Spleen (tissue), 7 donors: Measurements from ENCODE around the gene CPT1B.

Experiments
- POLR2A ChIP-seq, 3 donors: fragments of 450-650 bp; IDR thresholded peaks; one replicate each; pipeline ENCODE4 v1.5.1; 2017; ENCODE audit warnings: antibody characterized with exemption in 3 of 3, mild to moderate bottlenecking in 1 of 3
- POLR2AphosphoS5 ChIP-seq, 3 donors: sonication (generic); formaldehyde crosslinking; IDR thresholded peaks; one replicate each; pipeline ENCODE4 v1.5.1; 2017; ENCODE audit warnings: antibody characterized with exemption in 3 of 3
- TF ChIP-seq, protein P1 (sequence below), 11 experiments: fragments of 200-600 bp in 7 of 11; fragments of 450-650 bp in 4 of 11; sonication (generic) in 4 of 11; IDR thresholded peaks in 8 of 11; conservative IDR thresholded peaks in 3 of 11; 1 replicate in 7 of 11; 2 replicates in 4 of 11; pipeline versions ENCODE4 v1.4.0 to v1.8.0; 2016 to 2021; ENCODE audit warnings: antibody characterized with exemption in 11 of 11, inconsistent platforms in 4 of 11, mild to moderate bottlenecking in 1 of 11
- donor health status: DM: no; HTN: no; CAD: no; lungs with moderate emphysema.
- donor health status: DM: no; HTN: no; CAD: no.
- donor health status: DM: no; HTN: no; CAD: no.

DNA sequence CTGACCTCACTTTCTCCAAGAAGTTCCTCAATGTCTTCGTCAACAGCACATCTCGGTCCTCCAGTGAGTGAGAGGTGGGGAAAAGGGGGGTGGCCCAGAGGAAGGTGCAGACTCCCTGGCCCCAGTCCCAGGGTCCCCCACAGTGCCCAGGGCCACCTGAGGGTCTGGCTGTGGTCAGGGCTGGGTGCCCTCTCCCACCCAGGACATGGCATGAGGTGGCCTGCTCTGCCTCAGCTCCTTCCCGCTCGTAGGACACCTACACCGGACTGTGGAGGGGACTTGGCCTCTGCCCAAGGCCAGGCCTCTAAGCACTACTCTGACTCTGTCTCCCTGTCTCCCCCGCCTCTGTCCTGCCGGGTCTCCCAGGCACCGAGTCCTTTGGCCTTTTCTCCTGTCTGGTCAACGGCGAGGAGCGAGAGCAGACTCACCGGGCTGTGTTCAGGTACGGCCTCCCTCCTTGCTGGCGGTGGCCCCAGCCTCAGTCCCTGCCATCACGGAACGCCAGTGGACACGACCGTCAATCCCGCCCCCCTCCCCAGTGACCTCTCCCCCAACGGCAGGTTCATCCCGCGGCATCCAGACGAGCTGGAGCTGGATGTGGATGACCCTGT is 26.9 kb upstream of the CPT1B start:
- TF ChIP-seq, protein P1, sequence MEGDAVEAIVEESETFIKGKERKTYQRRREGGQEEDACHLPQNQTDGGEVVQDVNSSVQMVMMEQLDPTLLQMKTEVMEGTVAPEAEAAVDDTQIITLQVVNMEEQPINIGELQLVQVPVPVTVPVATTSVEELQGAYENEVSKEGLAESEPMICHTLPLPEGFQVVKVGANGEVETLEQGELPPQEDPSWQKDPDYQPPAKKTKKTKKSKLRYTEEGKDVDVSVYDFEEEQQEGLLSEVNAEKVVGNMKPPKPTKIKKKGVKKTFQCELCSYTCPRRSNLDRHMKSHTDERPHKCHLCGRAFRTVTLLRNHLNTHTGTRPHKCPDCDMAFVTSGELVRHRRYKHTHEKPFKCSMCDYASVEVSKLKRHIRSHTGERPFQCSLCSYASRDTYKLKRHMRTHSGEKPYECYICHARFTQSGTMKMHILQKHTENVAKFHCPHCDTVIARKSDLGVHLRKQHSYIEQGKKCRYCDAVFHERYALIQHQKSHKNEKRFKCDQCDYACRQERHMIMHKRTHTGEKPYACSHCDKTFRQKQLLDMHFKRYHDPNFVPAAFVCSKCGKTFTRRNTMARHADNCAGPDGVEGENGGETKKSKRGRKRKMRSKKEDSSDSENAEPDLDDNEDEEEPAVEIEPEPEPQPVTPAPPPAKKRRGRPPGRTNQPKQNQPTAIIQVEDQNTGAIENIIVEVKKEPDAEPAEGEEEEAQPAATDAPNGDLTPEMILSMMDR (IDR thresholded peaks at IDR 0.05 in 8 of 11, conservative IDR thresholded peaks at IDR 0.05 in 3 of 11), result no peak
- TF ChIP-seq POLR2A (IDR thresholded peaks at IDR 0.05) (no peak), POLR2AphosphoS5 (IDR thresholded peaks at IDR 0.05) (no peak)
